Measurements from ENCODE around the gene SAMSN1. TPM values are rescaled to one million over a fixed set of nuclear protein-coding genes. Genes with fewer than 3 reads are reported as not detected.

SAMSN1 gene
- total RNA-seq, 1 experiment from 2014 or later = not detected

GRCh38 chr21:14477841-14478240 lies 68.3 kb downstream of the SAMSN1 start:
- no peak overlapping the region for H3K27ac ChIP-seq
- H3K4me1 ChIP-seq (replicated peaks) = no peaks in the 10 kb centered on the region
- no peaks in the 10 kb centered on the region for H3K36me3 ChIP-seq
- H3K4me3 ChIP-seq = no peak overlapping the region
- H3K27me3 ChIP-seq (replicated peaks) = no peaks in the 10 kb centered on the region
- H3K9me3 ChIP-seq (replicated peaks) = no peaks in the 10 kb centered on the region
- DNase-seq (ENCODE audit: low read depth in 1 of 2, low spot score in 2 of 2) = no peak

GRCh38 chr21:14477133-14477532 lies 69.0 kb downstream of the SAMSN1 start:
- DNase-seq (ENCODE audit: low read depth in 1 of 2, low spot score in 2 of 2) = no peak
- H3K9me3 ChIP-seq (replicated peaks) = no peaks in the 10 kb centered on the region
- no peak overlapping the region for H3K4me3 ChIP-seq
- no peak overlapping the region for H3K27ac ChIP-seq
- H3K4me1 ChIP-seq (replicated peaks) = no peaks in the 10 kb centered on the region
- H3K27me3 ChIP-seq (replicated peaks) = no peaks in the 10 kb centered on the region
- no peaks in the 10 kb centered on the region for H3K36me3 ChIP-seq

- Histone ChIP-seq H3K27ac (no peak overlapping the region), H3K36me3 (no peaks in the 10 kb centered on the region), H3K27me3 (replicated peaks) (no peaks in the 10 kb centered on the region), H3K4me3 (no peak overlapping the region), H3K4me1 (replicated peaks) (no peaks in the 10 kb centered on the region), H3K9me3 (replicated peaks) (no peaks in the 10 kb centered on the region)
- DNase-seq (ENCODE audit: low read depth in 1 of 2, low spot score in 2 of 2) = no peak
Measured at GRCh38 chr21:14474995-14475394, 71.1 kb downstream of the SAMSN1 start.

- Histone ChIP-seq H3K9me3 (replicated peaks) (no peaks in the 10 kb centered on the region), H3K27ac (no peak overlapping the region), H3K36me3 (no peaks in the 10 kb centered on the region), H3K4me1 (replicated peaks) (no peaks in the 10 kb centered on the region), H3K27me3 (replicated peaks) (no peaks in the 10 kb centered on the region), H3K4me3 (no peak overlapping the region)
- DNase-seq (ENCODE audit: low read depth in 1 of 2, low spot score in 2 of 2) = no peak
Measured at GRCh38 chr21:14469641-14470040, 76.5 kb downstream of the SAMSN1 start.

GRCh38 chr21:14466715-14467114 lies 79.4 kb downstream of the SAMSN1 start:
- no peak for DNase-seq (ENCODE audit: low read depth in 1 of 2, low spot score in 2 of 2)
- H3K36me3 ChIP-seq = no peaks in the 10 kb centered on the region
- no peak overlapping the region for H3K4me3 ChIP-seq
- no peak overlapping the region for H3K27ac ChIP-seq
- H3K9me3 ChIP-seq (replicated peaks) = no peaks in the 10 kb centered on the region
- H3K27me3 ChIP-seq (replicated peaks) = no peaks in the 10 kb centered on the region
- H3K4me1 ChIP-seq (replicated peaks) = no peaks in the 10 kb centered on the region

- Histone ChIP-seq H3K27ac (no peak overlapping the region), H3K9me3 (replicated peaks) (no peaks in the 10 kb centered on the region), H3K4me1 (replicated peaks) (no peaks in the 10 kb centered on the region), H3K4me3 (no peak overlapping the region), H3K27me3 (replicated peaks) (no peaks in the 10 kb centered on the region), H3K36me3 (no peaks in the 10 kb centered on the region)
- DNase-seq (ENCODE audit: low read depth in 1 of 2, low spot score in 2 of 2) = no peak
Measured at GRCh38 chr21:14457762-14458161, 88.4 kb downstream of the SAMSN1 start.

- Histone ChIP-seq H3K9me3 (replicated peaks) (no peaks in the 10 kb centered on the region), H3K36me3 (no peaks in the 10 kb centered on the region), H3K27me3 (replicated peaks) (no peaks in the 10 kb centered on the region), H3K4me1 (replicated peaks) (no peaks in the 10 kb centered on the region), H3K4me3 (no peak overlapping the region), H3K27ac (no peak overlapping the region)
- no peak for DNase-seq (ENCODE audit: low read depth in 1 of 2, low spot score in 2 of 2)
Measured at GRCh38 chr21:14456911-14457310, 89.2 kb downstream of the SAMSN1 start.

- no peaks in the 10 kb centered on the region for H3K36me3 ChIP-seq
- H3K27ac ChIP-seq = no peak overlapping the region
- H3K4me1 ChIP-seq (replicated peaks) = no peaks in the 10 kb centered on the region
- no peaks in the 10 kb centered on the region for H3K9me3 ChIP-seq (replicated peaks)
- DNase-seq (ENCODE audit: low read depth in 1 of 2, low spot score in 2 of 2) = no peak
- H3K27me3 ChIP-seq (replicated peaks) = no peaks in the 10 kb centered on the region
- H3K4me3 ChIP-seq = no peak overlapping the region
Measured at GRCh38 chr21:14454016-14455009, 91.8 kb downstream of the SAMSN1 start.

- H3K4me3 ChIP-seq = no peak overlapping the region
- H3K27ac ChIP-seq = no peak overlapping the region
- no peaks in the 10 kb centered on the region for H3K27me3 ChIP-seq (replicated peaks)
- H3K4me1 ChIP-seq (replicated peaks) = no peaks in the 10 kb centered on the region
- DNase-seq (ENCODE audit: low read depth in 1 of 2, low spot score in 2 of 2) = no peak
- H3K9me3 ChIP-seq (replicated peaks) = no peaks in the 10 kb centered on the region
- H3K36me3 ChIP-seq = no peaks in the 10 kb centered on the region
Measured at GRCh38 chr21:14453339-14454015, 92.6 kb downstream of the SAMSN1 start.

GRCh38 chr21:14452727-14453241 lies 93.3 kb downstream of the SAMSN1 start:
- no peak for DNase-seq (ENCODE audit: low read depth in 1 of 2, low spot score in 2 of 2)
- Histone ChIP-seq H3K27ac (no peak overlapping the region), H3K9me3 (replicated peaks) (no peaks in the 10 kb centered on the region)

GRCh38 chr21:14452031-14452726 lies 93.9 kb downstream of the SAMSN1 start:
- H3K9me3 ChIP-seq (replicated peaks) = no peaks in the 10 kb centered on the region
- no peaks in the 10 kb centered on the region for H3K27me3 ChIP-seq (replicated peaks)
- H3K4me3 ChIP-seq = no peak overlapping the region
- H3K27ac ChIP-seq = no peak overlapping the region
- H3K4me1 ChIP-seq (replicated peaks) = no peaks in the 10 kb centered on the region
- no peak for DNase-seq (ENCODE audit: low read depth in 1 of 2, low spot score in 2 of 2)
- H3K36me3 ChIP-seq = no peaks in the 10 kb centered on the region

More at GRCh38 chr21:14452727-14453241, 93.3 kb downstream of the SAMSN1 start:
- Histone ChIP-seq H3K4me1 (replicated peaks) (no peaks in the 10 kb centered on the region), H3K4me3 (no peak overlapping the region), H3K27me3 (replicated peaks) (no peaks in the 10 kb centered on the region), H3K36me3 (no peaks in the 10 kb centered on the region)

- H3K27ac ChIP-seq = no peak overlapping the region
- no peaks in the 10 kb centered on the region for H3K4me1 ChIP-seq (replicated peaks)
- no peaks in the 10 kb centered on the region for H3K9me3 ChIP-seq (replicated peaks)
- no peaks in the 10 kb centered on the region for H3K27me3 ChIP-seq (replicated peaks)
- DNase-seq (ENCODE audit: low read depth in 1 of 2, low spot score in 2 of 2) = no peak
- no peak overlapping the region for H3K4me3 ChIP-seq
- no peaks in the 10 kb centered on the region for H3K36me3 ChIP-seq
Measured at GRCh38 chr21:14451546-14451945, 94.6 kb downstream of the SAMSN1 start.

GRCh38 chr21:14448784-14449183 lies 97.3 kb downstream of the SAMSN1 start:
- H3K27ac ChIP-seq = no peak overlapping the region
- no peak for DNase-seq (ENCODE audit: low read depth in 1 of 2, low spot score in 2 of 2)
- no peaks in the 10 kb centered on the region for H3K4me1 ChIP-seq (replicated peaks)
- no peaks in the 10 kb centered on the region for H3K36me3 ChIP-seq
- H3K9me3 ChIP-seq (replicated peaks) = no peaks in the 10 kb centered on the region
- H3K4me3 ChIP-seq = no peak overlapping the region
- H3K27me3 ChIP-seq (replicated peaks) = no peaks in the 10 kb centered on the region

Measured in SJSA1 (cell line).